ENCODE results near the gene PDE6D. TPM values are rescaled to one million over a fixed set of nuclear protein-coding genes. Genes with fewer than 3 reads are reported as not detected.
"Not testable (repeated sequence)": the region's sequence is repeated elsewhere in the genome, so short reads cannot be mapped to it uniquely, and the experiment has no call there.

Gene PDE6D
- total RNA-seq, 1 donor from 2014 or later: 34.6 TPM

DNA sequence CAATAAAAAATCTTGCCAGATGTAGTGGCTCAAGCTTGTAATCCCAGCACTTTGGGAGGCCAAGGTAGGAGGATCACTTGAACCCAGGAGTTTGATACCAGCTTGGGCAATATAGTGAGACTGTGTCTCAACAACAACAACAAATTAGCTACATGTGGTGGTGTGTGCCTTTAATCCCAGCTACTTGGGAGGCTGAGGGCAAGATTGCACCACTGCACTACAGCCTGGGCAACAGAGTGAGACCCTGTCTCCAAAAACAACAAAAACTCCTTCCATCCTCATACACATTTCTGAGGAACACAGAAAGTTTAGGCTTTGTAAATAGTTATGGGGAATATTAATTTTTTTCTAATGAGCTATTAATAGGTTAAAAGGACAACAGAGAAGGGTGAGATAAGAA is 17.0 kb downstream of the PDE6D start:
- no peak for TF ChIP-seq CTCF (IDR thresholded peaks at IDR 0.05; ENCODE audit: insufficient read depth, low read length, poor library complexity, severe bottlenecking)
- no peak for DNase-seq (ENCODE audit: low read depth)

DNA sequence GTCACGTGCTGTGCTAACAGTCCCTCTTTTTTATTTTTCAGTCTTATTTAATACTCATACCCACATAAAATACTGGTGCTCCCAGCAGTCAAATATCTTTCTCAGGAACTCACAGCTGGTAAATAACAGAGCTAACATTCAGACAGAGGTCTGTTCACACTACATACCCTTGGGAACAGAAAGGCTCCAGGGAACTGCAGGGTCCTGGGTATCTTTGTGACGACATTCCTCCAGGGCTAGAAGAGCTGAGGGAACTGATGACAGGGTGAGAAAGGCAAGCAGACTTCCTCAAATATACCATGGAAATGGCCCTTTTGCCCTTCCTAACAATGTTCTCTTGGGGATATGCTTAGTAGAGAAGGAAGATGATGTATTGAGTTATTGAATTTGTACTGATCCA is 19.3 kb downstream of the PDE6D start:
- DNase-seq (ENCODE audit: low read depth): no peak

More for the DNA sequence above, 17.0 kb downstream of the PDE6D start:
- Histone ChIP-seq H3K27me3 (ENCODE audit: control insufficient read depth, insufficient read depth, low read length) (no peaks in the 10 kb centered on the region), H3K4me3 (ENCODE audit: low read depth, low read length) (no peak overlapping the region), H3K36me3 (ENCODE audit: control insufficient read depth, insufficient read depth, low read length) (no peaks in the 10 kb centered on the region)

GRCh38 chr2:231752061-231752460 is 29.0 kb downstream of the PDE6D start:
- no peak overlapping the region for H3K4me3 ChIP-seq (ENCODE audit: low read depth, low read length)
- no peak for DNase-seq (ENCODE audit: low read depth)
- H3K36me3 ChIP-seq (ENCODE audit: control insufficient read depth, insufficient read depth, low read length): no peaks in the 10 kb centered on the region
- no peak for TF ChIP-seq CTCF (IDR thresholded peaks at IDR 0.05; ENCODE audit: insufficient read depth, low read length, poor library complexity, severe bottlenecking)
- H3K27me3 ChIP-seq (ENCODE audit: control insufficient read depth, insufficient read depth, low read length): no peaks in the 10 kb centered on the region

More for the DNA sequence above, 19.3 kb downstream of the PDE6D start:
- Histone ChIP-seq H3K27me3 (ENCODE audit: control insufficient read depth, insufficient read depth, low read length) (no peaks in the 10 kb centered on the region), H3K36me3 (ENCODE audit: control insufficient read depth, insufficient read depth, low read length) (no peaks in the 10 kb centered on the region), H3K4me3 (ENCODE audit: low read depth, low read length) (no peak overlapping the region)
- no peak for TF ChIP-seq CTCF (IDR thresholded peaks at IDR 0.05; ENCODE audit: insufficient read depth, low read length, poor library complexity, severe bottlenecking)

- TF ChIP-seq CTCF (IDR thresholded peaks at IDR 0.05; ENCODE audit: insufficient read depth, low read length, poor library complexity, severe bottlenecking): no peak
- H3K27me3 ChIP-seq (ENCODE audit: control insufficient read depth, insufficient read depth, low read length): no peaks in the 10 kb centered on the region
- H3K4me3 ChIP-seq (ENCODE audit: low read depth, low read length): no peak overlapping the region
- DNase-seq (ENCODE audit: low read depth): no peak
- no peaks in the 10 kb centered on the region for H3K36me3 ChIP-seq (ENCODE audit: control insufficient read depth, insufficient read depth, low read length)
Observed at GRCh38 chr2:231751042-231751815, 29.9 kb downstream of the PDE6D start.

GRCh38 chr2:231749016-231749415 is 32.1 kb downstream of the PDE6D start:
- not testable (repeated sequence) for H3K36me3 ChIP-seq (ENCODE audit: control insufficient read depth, insufficient read depth, low read length); DNase-seq (ENCODE audit: low read depth)

DNA sequence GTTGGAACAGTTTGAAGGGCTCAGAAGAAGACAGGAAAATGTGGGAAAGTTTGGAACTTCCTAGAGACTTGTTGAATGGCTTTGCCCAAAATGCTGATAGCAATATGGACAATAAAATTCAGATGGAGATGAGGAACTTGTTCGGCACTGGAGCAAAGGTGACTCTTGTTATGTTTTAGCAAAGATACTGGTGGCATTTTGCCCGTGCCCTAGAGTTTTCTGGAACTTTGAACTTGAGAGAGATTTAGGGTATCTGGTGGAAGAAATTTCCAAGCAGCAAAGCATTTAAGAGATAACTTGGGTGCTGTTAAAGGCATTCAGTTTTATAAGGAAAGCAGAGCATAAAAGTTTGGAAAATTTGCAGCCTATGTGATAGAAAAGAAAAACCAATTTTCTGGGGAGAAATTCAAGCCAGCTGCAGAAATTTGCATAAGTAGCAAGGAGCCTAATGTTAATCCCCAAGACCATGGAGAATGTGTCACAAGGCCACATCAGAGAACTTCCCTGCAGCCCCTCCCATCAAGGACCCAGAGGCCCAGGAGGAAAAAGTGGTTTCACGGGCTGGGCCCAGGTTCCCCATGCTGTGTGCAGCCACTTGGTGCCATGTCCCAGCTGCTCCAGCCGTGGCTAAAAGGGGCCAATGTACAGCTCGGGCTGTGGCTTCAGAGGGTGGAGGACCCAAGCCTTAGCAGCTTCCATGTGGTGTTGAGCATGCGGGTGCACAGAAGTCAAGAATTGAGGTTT is 32.8 kb downstream of the PDE6D start:
- not testable (repeated sequence) for H3K36me3 ChIP-seq (ENCODE audit: control insufficient read depth, insufficient read depth, low read length); H3K27me3 ChIP-seq (ENCODE audit: control insufficient read depth, insufficient read depth, low read length); DNase-seq (ENCODE audit: low read depth); H3K4me3 ChIP-seq (ENCODE audit: low read depth, low read length)

More at GRCh38 chr2:231749016-231749415, 32.1 kb downstream of the PDE6D start:
- H3K4me3 ChIP-seq (ENCODE audit: low read depth, low read length); H3K27me3 ChIP-seq (ENCODE audit: control insufficient read depth, insufficient read depth, low read length): not testable (repeated sequence)

Measured in kidney epithelial cell (primary cell).